Measurements from ENCODE around the gene SSTR3.

GRCh38 chr22:37185646-37186227, 26.5 kb downstream of the SSTR3 start:
- TF ChIP-seq EZH2 (IDR thresholded peaks at IDR 0.05; ENCODE audit: insufficient read depth, poor library complexity, severe bottlenecking) (no peak), EZH2phosphoT487 (IDR thresholded peaks at IDR 0.05; ENCODE audit: insufficient read depth, low read depth) (no peak)

Measured in GM23248 (cell line).